Measurements from ENCODE around the gene USP8. TPM values are rescaled to one million over a fixed set of nuclear protein-coding genes. Genes with fewer than 3 reads are reported as not detected.

The USP8 gene
- polyA plus RNA-seq, 3 donors, result 32.1 to 62.4 (median 37.3) TPM

GRCh38 chr15:50432230-50432629, 8.0 kb downstream of the USP8 start:
- Histone ChIP-seq H3K27ac (ENCODE audit: low read depth in 1 of 2, low read length in 2 of 2) (no peak overlapping the region), H2AFZ (ENCODE audit: insufficient read depth, low read depth, low read length, poor library complexity, severe bottlenecking) (no peak overlapping the region), H3K27me3 (ENCODE audit: control insufficient read depth in 2 of 2, insufficient read depth in 2 of 2, low read length in 2 of 2) (no peaks in the 10 kb centered on the region), H3K36me3 (replicated peaks in 1 of 2; ENCODE audit: control insufficient read depth in 1 of 2, insufficient read depth in 2 of 2, low read length in 2 of 2) (peaks cover 10 to 38% of the 10 kb centered on the region in 2 donors), H3K9ac (ENCODE audit: insufficient read depth, low read length, poor library complexity, severe bottlenecking) (no peak overlapping the region), H3K4me2 (replicated peaks; ENCODE audit: extremely low read depth, low read length, poor library complexity, severe bottlenecking) (no peak overlapping the region), H3K79me2 (ENCODE audit: insufficient read depth, low read length) (peaks cover 100% of the 10 kb centered on the region), H4K20me1 (ENCODE audit: insufficient read depth, low read length) (peaks cover 99% of the 10 kb centered on the region), H3K4me3 (replicated peaks in 1 of 3; ENCODE audit: low read depth in 2 of 3, low read length in 3 of 3) (no peak overlapping the region), H3K9me3 (replicated peaks in 1 of 2; ENCODE audit: control insufficient read depth in 1 of 2, insufficient read depth in 1 of 2, low read length in 2 of 2) (no peaks in the 10 kb centered on the region), H3K4me1 (ENCODE audit: control insufficient read depth in 1 of 2, insufficient read depth in 2 of 2, low read length in 2 of 2) (peaks cover 0 to 4% of the 10 kb centered on the region in 2 donors)
- TF ChIP-seq, protein P1, sequence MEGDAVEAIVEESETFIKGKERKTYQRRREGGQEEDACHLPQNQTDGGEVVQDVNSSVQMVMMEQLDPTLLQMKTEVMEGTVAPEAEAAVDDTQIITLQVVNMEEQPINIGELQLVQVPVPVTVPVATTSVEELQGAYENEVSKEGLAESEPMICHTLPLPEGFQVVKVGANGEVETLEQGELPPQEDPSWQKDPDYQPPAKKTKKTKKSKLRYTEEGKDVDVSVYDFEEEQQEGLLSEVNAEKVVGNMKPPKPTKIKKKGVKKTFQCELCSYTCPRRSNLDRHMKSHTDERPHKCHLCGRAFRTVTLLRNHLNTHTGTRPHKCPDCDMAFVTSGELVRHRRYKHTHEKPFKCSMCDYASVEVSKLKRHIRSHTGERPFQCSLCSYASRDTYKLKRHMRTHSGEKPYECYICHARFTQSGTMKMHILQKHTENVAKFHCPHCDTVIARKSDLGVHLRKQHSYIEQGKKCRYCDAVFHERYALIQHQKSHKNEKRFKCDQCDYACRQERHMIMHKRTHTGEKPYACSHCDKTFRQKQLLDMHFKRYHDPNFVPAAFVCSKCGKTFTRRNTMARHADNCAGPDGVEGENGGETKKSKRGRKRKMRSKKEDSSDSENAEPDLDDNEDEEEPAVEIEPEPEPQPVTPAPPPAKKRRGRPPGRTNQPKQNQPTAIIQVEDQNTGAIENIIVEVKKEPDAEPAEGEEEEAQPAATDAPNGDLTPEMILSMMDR (IDR thresholded peaks at IDR 0.05), result no peak
- Mint-ChIP-seq H3K4me1 (peaks cover 16% of the 10 kb centered on the region), H3K27ac (peak overlapping the region in 1 of 7 donors; percentile 63), H3K9me3 (no peaks in the 10 kb centered on the region), H3K4me3 (no peak overlapping the region), H3K27me3 (ENCODE audit: low read depth in 3 of 3) (no peaks in the 10 kb centered on the region), H3K36me3 (peaks cover 33 to 58% of the 10 kb centered on the region in 2 donors)
- no CpG with 5 or more reads among the region's 2 CpGs for WGBS (ENCODE audit: insufficient coverage)
- intact Hi-C loops (cut with micrococcal nuclease), result no loop called here
- no peak for DNase-seq

GRCh38 chr15:50435772-50436171, 11.6 kb downstream of the USP8 start:
- DNase-seq, result no peak
- Mint-ChIP-seq H3K36me3 (peaks cover 48 to 77% of the 10 kb centered on the region in 2 donors), H3K4me1 (peaks cover 1% of the 10 kb centered on the region), H3K4me3 (no peak overlapping the region), H3K27me3 (ENCODE audit: low read depth in 3 of 3) (no peaks in the 10 kb centered on the region), H3K9me3 (no peaks in the 10 kb centered on the region), H3K27ac (peak overlapping the region in 2 of 7 donors; percentile 7 to 73)
- no peaks in the 10 kb centered on the region for H3K27me3 ChIP-seq (ENCODE audit: control insufficient read depth in 2 of 2, insufficient read depth in 2 of 2, low read length in 2 of 2)
- peaks cover 96% of the 10 kb centered on the region for H4K20me1 ChIP-seq (ENCODE audit: insufficient read depth, low read length)
- H3K9ac ChIP-seq (ENCODE audit: insufficient read depth, low read length, poor library complexity, severe bottlenecking), result no peak overlapping the region
- no peak overlapping the region for H3K27ac ChIP-seq (ENCODE audit: low read depth in 1 of 2, low read length in 2 of 2)
- TF ChIP-seq, protein P1 (IDR thresholded peaks at IDR 0.05), result no peak
- no peaks in the 10 kb centered on the region for H3K4me1 ChIP-seq (ENCODE audit: control insufficient read depth in 1 of 2, insufficient read depth in 2 of 2, low read length in 2 of 2)
- WGBS (ENCODE audit: insufficient coverage), result 83% methylated on average over 1 of the region's 2 CpGs
- H3K4me3 ChIP-seq (replicated peaks in 1 of 3; ENCODE audit: low read depth in 2 of 3, low read length in 3 of 3), result no peak overlapping the region
- peaks cover 34 to 58% of the 10 kb centered on the region in 2 donors for H3K36me3 ChIP-seq (replicated peaks in 1 of 2; ENCODE audit: control insufficient read depth in 1 of 2, insufficient read depth in 2 of 2, low read length in 2 of 2)
- no peaks in the 10 kb centered on the region for H3K9me3 ChIP-seq (replicated peaks in 1 of 2; ENCODE audit: control insufficient read depth in 1 of 2, insufficient read depth in 1 of 2, low read length in 2 of 2)
- intact Hi-C loops (cut with micrococcal nuclease), result no loop called here
- H2AFZ ChIP-seq (ENCODE audit: insufficient read depth, low read depth, low read length, poor library complexity, severe bottlenecking), result no peak overlapping the region
- no peak overlapping the region for H3K4me2 ChIP-seq (replicated peaks; ENCODE audit: extremely low read depth, low read length, poor library complexity, severe bottlenecking)
- peaks cover 90% of the 10 kb centered on the region for H3K79me2 ChIP-seq (ENCODE audit: insufficient read depth, low read length)

All from CD14-positive monocyte (primary cell).